Measurements from ENCODE around the gene GSTP1. TPM values are rescaled to one million over a fixed set of nuclear protein-coding genes. Genes with fewer than 3 reads are reported as not detected.
A peak's percentile ranks its signal among the peaks of the same experiment; 100 is the strongest.
"Not testable (repeated sequence)": the region's sequence is repeated elsewhere in the genome, so short reads cannot be mapped to it uniquely, and the experiment has no call there.

The GSTP1 gene
- total and polyA plus RNA-seq, 4 donors: 241 to 756 (median 473) TPM

- H3K4me1 ChIP-seq (ENCODE audit: control insufficient read depth, insufficient read depth, low read length): no peaks in the 10 kb centered on the region
- no peak for DNase-seq (ENCODE audit: low read depth in 4 of 6, low spot score in 6 of 6)
- 80% methylated on average over 7 of the region's 10 CpGs for WGBS (ENCODE audit: insufficient coverage)
These were observed 21.5 kb upstream of the GSTP1 start for GRCh38 chr11:67561971-67562619.

GRCh38 chr11:67562963-67563704 is 20.5 kb upstream of the GSTP1 start:
- WGBS (ENCODE audit: insufficient coverage): 67% methylated on average over 3 of the region's 10 CpGs
- H3K4me1 ChIP-seq (ENCODE audit: control insufficient read depth, insufficient read depth, low read length): no peaks in the 10 kb centered on the region
- no peak for DNase-seq (ENCODE audit: low read depth in 4 of 6, low spot score in 6 of 6)
- no peaks in the 10 kb centered on the region for H3K9me3 ChIP-seq (ENCODE audit: control insufficient read depth, insufficient read depth, low read length)
- no peak overlapping the region for H3K4me3 ChIP-seq (ENCODE audit: low read depth, low read length)
- H3K27me3 ChIP-seq (ENCODE audit: control insufficient read depth, insufficient read depth, low read length): no peaks in the 10 kb centered on the region
- no peak overlapping the region for H3K27ac ChIP-seq (ENCODE audit: low read depth, low read length)
- H3K36me3 ChIP-seq (ENCODE audit: control insufficient read depth, insufficient read depth, low read length): no peaks in the 10 kb centered on the region

More at GRCh38 chr11:67561971-67562619, 21.5 kb upstream of the GSTP1 start:
- Histone ChIP-seq H3K9me3 (ENCODE audit: control insufficient read depth, insufficient read depth, low read length) (no peaks in the 10 kb centered on the region), H3K27me3 (ENCODE audit: control insufficient read depth, insufficient read depth, low read length) (no peaks in the 10 kb centered on the region), H3K27ac (ENCODE audit: low read depth, low read length) (no peak overlapping the region), H3K36me3 (ENCODE audit: control insufficient read depth, insufficient read depth, low read length) (no peaks in the 10 kb centered on the region), H3K4me3 (ENCODE audit: low read depth, low read length) (no peak overlapping the region)

- not testable (repeated sequence) for H3K27ac ChIP-seq (ENCODE audit: low read depth, low read length); H3K4me1 ChIP-seq (ENCODE audit: control insufficient read depth, insufficient read depth, low read length); H3K9me3 ChIP-seq (ENCODE audit: control insufficient read depth, insufficient read depth, low read length); H3K36me3 ChIP-seq (ENCODE audit: control insufficient read depth, insufficient read depth, low read length); H3K4me3 ChIP-seq (ENCODE audit: low read depth, low read length); H3K27me3 ChIP-seq (ENCODE audit: control insufficient read depth, insufficient read depth, low read length)
- DNase-seq (ENCODE audit: low read depth in 4 of 6, low spot score in 6 of 6): peak in 1 of 6 donors; percentile 30
- WGBS (ENCODE audit: insufficient coverage): 66% methylated on average over 4 of the region's 11 CpGs
These were observed 19.9 kb upstream of the GSTP1 start for GRCh38 chr11:67563705-67564114.

GRCh38 chr11:67564230-67564629 is 19.4 kb upstream of the GSTP1 start:
- H3K9me3 ChIP-seq (ENCODE audit: control insufficient read depth, insufficient read depth, low read length): no peaks in the 10 kb centered on the region
- H3K4me3 ChIP-seq (ENCODE audit: low read depth, low read length): no peak overlapping the region
- WGBS (ENCODE audit: insufficient coverage): 100% methylated on average over 3 of the region's 4 CpGs
- H3K4me1 ChIP-seq (ENCODE audit: control insufficient read depth, insufficient read depth, low read length): no peaks in the 10 kb centered on the region
- no peak overlapping the region for H3K27ac ChIP-seq (ENCODE audit: low read depth, low read length)
- no peaks in the 10 kb centered on the region for H3K27me3 ChIP-seq (ENCODE audit: control insufficient read depth, insufficient read depth, low read length)
- DNase-seq (ENCODE audit: low read depth in 4 of 6, low spot score in 6 of 6): no peak
- H3K36me3 ChIP-seq (ENCODE audit: control insufficient read depth, insufficient read depth, low read length): no peaks in the 10 kb centered on the region

GRCh38 chr11:67571443-67571842 is 12.2 kb upstream of the GSTP1 start:
- DNase-seq (ENCODE audit: low read depth in 4 of 6, low spot score in 6 of 6): no peak
- H3K9me3 ChIP-seq (ENCODE audit: control insufficient read depth, insufficient read depth, low read length): no peaks in the 10 kb centered on the region
- H3K27me3 ChIP-seq (ENCODE audit: control insufficient read depth, insufficient read depth, low read length): no peaks in the 10 kb centered on the region
- no peaks in the 10 kb centered on the region for H3K36me3 ChIP-seq (ENCODE audit: control insufficient read depth, insufficient read depth, low read length)
- 46% methylated on average over 6 of the region's 6 CpGs for WGBS (ENCODE audit: insufficient coverage)
- no peak overlapping the region for H3K27ac ChIP-seq (ENCODE audit: low read depth, low read length)
- H3K4me3 ChIP-seq (ENCODE audit: low read depth, low read length): no peak overlapping the region
- no peaks in the 10 kb centered on the region for H3K4me1 ChIP-seq (ENCODE audit: control insufficient read depth, insufficient read depth, low read length)

- no peak overlapping the region for H3K27ac ChIP-seq (ENCODE audit: low read depth, low read length)
- no peaks in the 10 kb centered on the region for H3K9me3 ChIP-seq (ENCODE audit: control insufficient read depth, insufficient read depth, low read length)
- no peaks in the 10 kb centered on the region for H3K36me3 ChIP-seq (ENCODE audit: control insufficient read depth, insufficient read depth, low read length)
- H3K4me3 ChIP-seq (ENCODE audit: low read depth, low read length): no peak overlapping the region
- no peaks in the 10 kb centered on the region for H3K4me1 ChIP-seq (ENCODE audit: control insufficient read depth, insufficient read depth, low read length)
- DNase-seq (ENCODE audit: low read depth in 4 of 6, low spot score in 6 of 6): no peak
- 100% methylated on average over 1 of the region's 5 CpGs for WGBS (ENCODE audit: insufficient coverage)
- no peaks in the 10 kb centered on the region for H3K27me3 ChIP-seq (ENCODE audit: control insufficient read depth, insufficient read depth, low read length)
These were observed 11.3 kb upstream of the GSTP1 start for GRCh38 chr11:67572305-67572704.

GRCh38 chr11:67572747-67573419 is 10.7 kb upstream of the GSTP1 start:
- Histone ChIP-seq H3K4me1 (ENCODE audit: control insufficient read depth, insufficient read depth, low read length) (no peaks in the 10 kb centered on the region), H3K27ac (ENCODE audit: low read depth, low read length) (no peak overlapping the region), H3K36me3 (ENCODE audit: control insufficient read depth, insufficient read depth, low read length) (no peaks in the 10 kb centered on the region), H3K4me3 (ENCODE audit: low read depth, low read length) (no peak overlapping the region), H3K9me3 (ENCODE audit: control insufficient read depth, insufficient read depth, low read length) (no peaks in the 10 kb centered on the region), H3K27me3 (ENCODE audit: control insufficient read depth, insufficient read depth, low read length) (no peaks in the 10 kb centered on the region)
- peak in 3 of 6 donors; percentile 15 to 72 (median 59) for DNase-seq (ENCODE audit: low read depth in 4 of 6, low spot score in 6 of 6)
- 55% methylated on average over 13 of the region's 21 CpGs for WGBS (ENCODE audit: insufficient coverage)

GRCh38 chr11:67574938-67575337 is 8.7 kb upstream of the GSTP1 start:
- Histone ChIP-seq H3K36me3 (ENCODE audit: control insufficient read depth, insufficient read depth, low read length) (no peaks in the 10 kb centered on the region), H3K27me3 (ENCODE audit: control insufficient read depth, insufficient read depth, low read length) (peaks cover 9% of the 10 kb centered on the region), H3K9me3 (ENCODE audit: control insufficient read depth, insufficient read depth, low read length) (no peaks in the 10 kb centered on the region), H3K27ac (ENCODE audit: low read depth, low read length) (no peak overlapping the region), H3K4me1 (ENCODE audit: control insufficient read depth, insufficient read depth, low read length) (no peaks in the 10 kb centered on the region), H3K4me3 (ENCODE audit: low read depth, low read length) (no peak overlapping the region)
- no CpG with 5 or more reads among the region's 3 CpGs for WGBS (ENCODE audit: insufficient coverage)
- no peak for DNase-seq (ENCODE audit: low read depth in 4 of 6, low spot score in 6 of 6)

- WGBS (ENCODE audit: insufficient coverage): 75% methylated on average over 13 of the region's 14 CpGs
These were observed 6.7 kb upstream of the GSTP1 start for GRCh38 chr11:67576735-67577475.

More at GRCh38 chr11:67576735-67577475, 6.7 kb upstream of the GSTP1 start:
- H3K4me3 ChIP-seq (ENCODE audit: low read depth, low read length): no peak overlapping the region
- no peaks in the 10 kb centered on the region for H3K4me1 ChIP-seq (ENCODE audit: control insufficient read depth, insufficient read depth, low read length)
- H3K9me3 ChIP-seq (ENCODE audit: control insufficient read depth, insufficient read depth, low read length): no peaks in the 10 kb centered on the region
- no peak overlapping the region for H3K27ac ChIP-seq (ENCODE audit: low read depth, low read length)
- no peak for DNase-seq (ENCODE audit: low read depth in 4 of 6, low spot score in 6 of 6)
- no peaks in the 10 kb centered on the region for H3K36me3 ChIP-seq (ENCODE audit: control insufficient read depth, insufficient read depth, low read length)
- peaks cover 23% of the 10 kb centered on the region for H3K27me3 ChIP-seq (ENCODE audit: control insufficient read depth, insufficient read depth, low read length)

Data from spinal cord (tissue), 10 donors.